Measurements from ENCODE around the gene TAMALIN.
A peak's percentile ranks its signal among the peaks of the same experiment; 100 is the strongest.

The TAMALIN gene

DNA sequence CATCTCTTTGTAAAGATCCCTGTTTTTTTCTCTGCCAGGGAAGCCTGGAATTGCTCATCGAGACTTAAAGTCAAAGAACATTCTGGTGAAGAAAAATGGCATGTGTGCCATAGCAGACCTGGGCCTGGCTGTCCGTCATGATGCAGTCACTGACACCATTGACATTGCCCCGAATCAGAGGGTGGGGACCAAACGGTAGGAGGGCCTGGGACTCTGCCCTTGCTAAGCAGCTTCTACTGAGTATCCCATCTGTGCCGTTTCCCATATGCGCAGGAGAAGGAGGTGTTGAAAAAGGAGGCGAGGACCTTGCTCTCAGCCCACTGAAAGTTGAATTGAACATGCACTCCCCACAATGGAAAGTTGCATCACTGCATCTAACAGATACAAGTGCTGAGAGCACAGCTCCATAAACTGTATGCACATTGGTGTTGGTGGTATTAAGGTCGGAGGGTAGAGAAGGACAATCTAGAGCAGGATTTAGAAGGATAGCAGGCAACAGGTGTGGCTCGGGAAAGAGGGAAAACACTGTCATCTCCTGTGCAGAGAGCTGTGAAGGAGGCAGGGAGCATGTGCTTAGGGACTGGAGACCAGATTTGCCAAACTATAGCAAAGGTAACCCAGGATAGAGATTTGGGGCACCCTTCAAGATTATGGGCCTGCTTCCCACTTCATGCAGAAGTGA lies 21.5 kb upstream of the TAMALIN start:
- DNase-seq = no peak

DNA sequence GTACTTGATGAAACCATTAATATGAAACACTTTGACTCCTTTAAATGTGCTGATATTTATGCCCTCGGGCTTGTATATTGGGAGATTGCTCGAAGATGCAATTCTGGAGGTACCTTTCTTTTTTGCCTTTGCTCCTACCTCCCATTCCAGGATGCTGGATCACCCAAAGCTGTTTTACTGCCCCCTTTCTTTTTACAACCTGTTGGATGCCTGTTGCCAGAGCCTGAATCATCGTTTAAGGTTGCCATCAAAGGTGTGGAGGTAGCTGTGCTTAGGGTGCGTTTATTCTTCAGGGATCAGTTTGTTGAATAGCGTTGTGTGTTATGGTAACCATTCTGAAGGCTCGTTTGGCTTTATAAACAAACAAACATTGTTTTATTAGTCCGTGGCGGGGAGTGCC lies 19.9 kb upstream of the TAMALIN start:
- no peak for DNase-seq

DNA sequence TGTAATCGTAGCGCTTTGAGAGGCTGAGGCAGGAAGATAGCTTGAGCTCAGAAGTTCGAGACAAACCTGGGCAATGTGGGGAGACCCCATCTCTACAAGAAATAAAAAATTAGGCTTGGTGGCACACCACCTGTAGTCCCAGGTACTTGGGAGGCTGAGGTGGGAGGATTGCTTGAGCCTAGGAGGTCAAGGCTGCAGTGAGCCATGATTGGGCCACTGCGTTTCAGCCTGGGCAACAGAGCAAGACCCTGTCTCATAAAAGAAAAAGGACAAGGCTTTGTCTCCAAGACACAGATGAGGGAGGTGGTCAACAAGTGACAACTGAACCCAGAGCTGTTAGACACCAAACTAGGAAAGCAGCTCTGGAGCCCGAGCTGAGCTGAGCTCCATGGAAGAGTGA lies 14.5 kb upstream of the TAMALIN start:
- no peak for DNase-seq

DNA sequence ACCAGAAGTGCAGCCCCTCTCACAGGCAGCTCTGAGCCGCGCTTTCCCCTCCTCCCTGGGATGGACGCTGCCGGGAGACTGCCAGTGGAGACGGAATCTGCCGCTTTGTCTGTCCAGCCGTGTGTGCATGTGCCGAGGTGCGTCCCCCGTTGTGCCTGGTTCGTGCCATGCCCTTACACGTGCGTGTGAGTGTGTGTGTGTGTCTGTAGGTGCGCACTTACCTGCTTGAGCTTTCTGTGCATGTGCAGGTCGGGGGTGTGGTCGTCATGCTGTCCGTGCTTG lies 12.3 kb upstream of the TAMALIN start:
- no peak for DNase-seq

DNA sequence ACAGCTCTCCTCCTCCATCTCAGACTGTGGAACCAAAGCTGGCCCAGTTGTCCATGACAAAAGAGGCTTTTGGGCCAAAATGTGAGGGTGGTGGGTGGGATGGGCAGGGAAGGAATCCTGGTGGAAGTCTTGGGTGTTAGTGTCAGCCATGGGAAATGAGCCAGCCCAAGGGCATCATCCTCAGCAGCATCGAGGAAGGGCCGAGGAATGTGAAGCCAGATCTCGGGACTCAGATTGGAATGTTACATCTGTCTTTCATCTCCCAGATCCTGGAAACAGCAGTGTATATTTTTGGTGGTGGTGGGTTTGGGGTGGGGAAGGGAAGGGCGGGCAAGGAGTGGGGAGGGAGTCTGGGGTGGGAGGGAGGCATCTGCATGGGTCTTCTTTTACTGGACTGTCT lies 11.8 kb upstream of the TAMALIN start:
- no peak for DNase-seq

DNA sequence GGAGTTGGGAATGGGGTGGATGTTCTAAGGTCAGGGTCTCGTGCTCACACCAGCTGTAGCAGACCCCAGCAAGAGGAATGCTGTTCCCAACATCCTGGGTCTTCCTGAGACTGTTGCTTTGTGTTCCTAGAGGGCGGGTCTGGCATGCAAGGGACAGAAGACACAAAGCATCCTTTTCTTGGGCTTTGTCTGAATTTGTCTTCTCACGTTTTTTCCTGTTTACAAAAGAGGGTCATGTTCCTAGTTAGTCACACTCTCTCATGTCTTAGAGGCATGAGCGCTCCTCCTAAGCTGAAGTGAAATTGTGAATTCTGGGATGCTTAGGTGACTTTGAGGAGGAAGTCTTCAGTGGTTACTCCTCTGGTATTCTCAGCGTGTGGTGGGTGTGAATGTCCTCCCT lies 9.6 kb upstream of the TAMALIN start:
- DNase-seq = no peak

DNA sequence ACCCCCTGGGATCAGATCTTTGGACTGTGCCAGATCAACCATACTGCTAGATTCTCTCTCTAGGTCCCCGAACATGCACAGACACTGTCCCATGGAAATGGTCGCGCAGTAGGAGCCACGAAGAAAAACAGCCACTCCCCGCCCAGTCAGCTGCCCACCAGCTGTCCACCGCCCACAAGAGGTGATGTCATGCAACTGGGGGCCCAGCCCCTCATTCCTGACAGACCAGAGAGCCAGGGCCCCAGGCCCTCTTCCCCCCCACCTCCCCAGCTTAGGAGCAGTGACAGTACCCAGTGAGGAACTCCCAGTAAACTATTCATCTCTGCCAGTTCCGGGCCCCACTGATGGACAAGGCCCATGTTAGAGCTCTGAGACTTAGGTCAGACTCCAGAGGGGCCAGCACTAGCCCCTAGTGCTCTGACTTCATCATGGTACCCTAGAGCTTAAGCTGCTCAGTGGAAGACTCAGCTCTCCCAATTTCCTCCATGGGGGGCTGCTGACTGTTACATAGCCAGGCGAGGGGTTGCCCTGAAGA lies 3.7 kb upstream of the TAMALIN start:
- no peak for DNase-seq

DNA sequence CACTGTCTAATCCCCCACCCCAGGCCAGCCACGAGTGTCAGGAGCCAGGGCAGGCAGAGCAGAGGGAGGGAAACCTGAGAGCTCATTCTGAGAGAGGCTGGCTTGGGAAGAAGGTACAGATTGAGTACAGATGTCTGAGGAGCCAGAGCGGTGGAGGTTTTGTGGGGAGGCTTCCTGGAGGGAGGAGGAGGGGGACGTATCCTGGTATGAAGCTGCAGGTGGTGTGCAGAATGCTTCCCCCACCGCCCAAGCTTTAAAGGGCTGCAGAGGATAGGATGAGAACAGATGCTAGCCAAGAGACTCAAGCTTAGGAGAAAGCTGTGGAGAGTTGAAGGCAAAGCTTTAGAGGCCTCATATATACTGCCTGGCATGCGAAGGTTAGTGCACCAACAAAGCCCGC lies 3.2 kb upstream of the TAMALIN start:
- DNase-seq = no peak

DNA sequence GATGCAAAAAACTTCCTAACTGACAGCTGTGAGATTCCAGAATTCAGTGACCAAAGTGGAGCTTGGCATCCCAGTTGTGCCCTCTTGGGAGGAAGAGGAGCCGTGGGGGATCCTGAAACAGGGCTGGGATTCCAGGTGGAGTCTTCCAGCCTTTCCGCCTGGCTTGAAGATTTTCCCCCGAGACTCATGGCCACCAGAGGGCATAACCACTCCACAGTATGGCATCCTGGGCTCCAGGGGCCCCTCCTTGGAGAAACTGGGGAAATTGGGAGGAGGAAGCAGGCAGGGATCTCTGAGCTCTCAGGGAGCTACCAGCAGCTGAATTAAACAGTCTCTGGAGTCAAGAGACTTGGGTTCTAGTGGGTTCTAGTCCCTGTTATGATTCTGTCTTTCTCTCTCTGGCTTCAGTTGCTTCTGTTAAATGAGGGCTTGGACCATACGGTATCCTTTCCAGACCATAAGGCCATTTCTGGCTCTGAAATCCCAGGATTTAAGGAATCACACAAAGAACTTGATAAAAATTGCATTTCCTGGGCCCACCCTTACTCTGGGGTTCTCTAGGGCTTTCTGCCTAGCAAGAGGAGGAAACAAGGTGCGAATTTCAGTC lies 2.6 kb upstream of the TAMALIN start:
- DNase-seq = peak; percentile 59

DNA sequence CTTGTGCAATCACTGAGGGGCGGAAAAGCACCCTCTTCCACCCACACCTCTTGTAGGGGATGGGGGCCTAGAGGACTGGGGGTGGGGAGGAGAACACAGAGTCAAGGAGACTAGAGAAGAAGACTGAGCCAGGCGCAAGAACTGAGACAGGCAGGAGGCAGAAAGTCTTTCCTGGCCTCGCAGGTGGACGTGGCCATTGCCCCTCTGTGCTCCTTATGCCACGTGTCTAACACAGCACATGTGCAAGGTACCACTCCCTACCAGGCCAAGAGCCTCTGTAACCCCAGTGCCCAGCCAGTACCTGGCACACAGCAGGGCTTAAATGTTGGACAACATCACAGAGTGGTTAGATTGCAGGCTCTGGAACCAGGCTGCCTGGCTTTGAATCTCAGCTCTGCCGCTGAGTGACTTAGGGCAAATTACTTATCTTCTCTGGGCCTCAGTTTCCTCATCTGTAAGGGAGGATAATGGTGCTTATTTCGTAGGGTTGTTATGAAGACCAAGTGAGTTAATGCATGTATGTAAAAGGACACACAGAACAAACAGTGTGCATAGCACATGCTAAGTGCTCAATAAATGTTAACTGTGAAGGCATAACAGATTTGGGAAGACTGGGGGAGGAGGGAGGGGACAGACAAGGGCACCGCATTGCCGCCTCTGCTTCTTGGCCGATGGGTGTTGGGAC lies 1.4 kb upstream of the TAMALIN start:
- no peak for DNase-seq

DNA sequence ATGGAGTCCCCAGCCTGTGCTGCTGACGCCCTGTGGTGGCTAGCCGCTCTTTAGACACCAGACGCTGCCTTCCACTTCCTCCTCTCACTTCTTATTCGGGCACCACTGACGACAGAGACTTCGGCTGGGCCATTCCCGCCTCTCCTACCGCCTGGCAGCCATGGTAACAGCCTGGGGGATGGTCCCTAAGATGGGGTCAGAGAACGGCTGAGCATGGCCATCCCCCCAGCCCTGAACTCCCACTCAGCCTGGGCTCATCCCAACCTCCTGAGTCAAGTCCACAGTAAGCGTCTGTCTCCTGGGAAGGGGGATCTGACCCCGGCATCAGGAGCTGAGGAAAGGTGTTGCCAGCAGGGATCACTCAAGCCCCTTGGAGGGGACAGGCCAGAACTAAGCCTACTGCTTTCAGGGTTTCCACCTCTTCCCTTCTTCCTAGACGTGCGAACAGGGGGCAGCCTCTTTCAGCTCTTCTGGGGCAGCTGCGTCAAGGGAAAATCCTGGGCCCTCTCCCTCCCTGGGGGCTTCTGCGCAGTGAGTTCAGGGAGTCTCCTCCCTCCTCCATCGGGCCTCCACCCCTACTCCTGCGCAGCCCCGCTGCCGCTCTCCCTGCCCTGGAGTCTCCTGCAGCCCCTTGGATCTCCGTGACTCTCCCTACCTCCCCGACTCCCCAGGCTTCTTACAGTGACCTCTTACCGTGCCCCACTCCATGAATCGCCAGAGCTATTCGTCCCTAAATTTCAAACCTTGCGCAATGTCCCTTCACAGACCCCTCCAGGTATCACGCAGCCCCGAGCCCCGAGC lies 643 bp upstream of the TAMALIN start:
- DNase-seq = no peak

DNA sequence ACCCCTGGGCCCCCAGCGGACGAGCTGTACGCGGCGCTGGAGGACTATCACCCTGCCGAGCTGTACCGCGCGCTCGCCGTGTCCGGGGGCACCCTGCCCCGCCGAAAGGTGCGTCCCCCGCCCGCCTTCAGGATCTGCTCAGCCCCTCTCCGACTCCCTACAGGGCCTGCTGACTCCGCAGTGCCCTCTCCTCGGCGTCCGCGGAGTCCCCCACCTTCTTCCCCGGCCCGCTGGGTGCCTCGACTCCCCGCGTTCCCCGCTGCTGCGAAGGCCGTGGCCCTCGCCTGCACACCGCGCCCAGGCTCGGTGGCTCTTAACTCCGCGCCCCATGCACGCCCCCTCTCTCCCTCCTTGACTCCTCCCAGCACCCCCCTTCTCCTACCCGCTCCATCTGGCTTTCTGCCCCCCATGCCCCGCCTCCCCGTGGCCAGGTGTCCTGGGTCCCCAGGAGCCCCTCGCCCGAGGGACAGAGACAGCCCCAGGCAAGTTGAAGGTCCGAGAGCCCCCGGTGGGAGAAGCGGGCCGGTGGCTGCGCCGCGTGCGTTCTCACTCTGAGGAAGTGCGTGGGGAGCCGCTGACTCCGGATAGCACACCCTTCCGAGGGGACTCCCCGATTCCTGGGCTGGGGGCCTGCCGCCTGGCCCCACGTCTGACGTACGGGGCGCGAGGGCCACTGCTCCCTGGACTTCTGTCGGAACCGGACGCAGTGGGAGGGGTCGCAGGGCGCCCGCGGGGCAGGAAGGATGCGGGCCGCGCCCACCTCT lies 594 bp downstream of the TAMALIN start:
- no peak for DNase-seq

DNA sequence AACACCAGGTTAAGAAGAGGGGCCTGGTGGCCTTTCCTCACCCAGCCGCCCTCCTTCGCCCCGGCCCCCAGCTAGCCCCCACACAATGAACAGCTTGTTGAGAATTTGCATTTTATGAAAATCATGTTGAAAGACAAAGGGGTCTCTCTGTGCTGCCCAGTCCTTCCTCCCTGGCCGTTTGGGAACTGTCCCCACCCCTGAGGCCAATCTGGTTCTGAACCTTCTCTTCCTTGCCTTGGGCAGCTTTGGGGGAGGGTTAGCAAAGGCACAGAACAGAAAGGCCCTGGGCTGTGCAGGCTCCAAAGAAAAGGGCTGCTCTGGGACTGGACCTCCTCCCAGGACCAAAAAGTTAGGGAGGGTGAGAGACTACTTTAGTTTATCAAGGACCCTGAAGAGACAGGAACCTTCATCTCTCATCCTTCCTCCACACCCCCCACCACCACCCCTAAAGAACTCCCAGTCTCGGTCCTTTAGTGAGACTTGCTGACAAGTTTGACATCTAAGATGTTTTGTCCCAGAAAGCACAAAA lies 1.3 kb downstream of the TAMALIN start:
- no peak for DNase-seq

DNA sequence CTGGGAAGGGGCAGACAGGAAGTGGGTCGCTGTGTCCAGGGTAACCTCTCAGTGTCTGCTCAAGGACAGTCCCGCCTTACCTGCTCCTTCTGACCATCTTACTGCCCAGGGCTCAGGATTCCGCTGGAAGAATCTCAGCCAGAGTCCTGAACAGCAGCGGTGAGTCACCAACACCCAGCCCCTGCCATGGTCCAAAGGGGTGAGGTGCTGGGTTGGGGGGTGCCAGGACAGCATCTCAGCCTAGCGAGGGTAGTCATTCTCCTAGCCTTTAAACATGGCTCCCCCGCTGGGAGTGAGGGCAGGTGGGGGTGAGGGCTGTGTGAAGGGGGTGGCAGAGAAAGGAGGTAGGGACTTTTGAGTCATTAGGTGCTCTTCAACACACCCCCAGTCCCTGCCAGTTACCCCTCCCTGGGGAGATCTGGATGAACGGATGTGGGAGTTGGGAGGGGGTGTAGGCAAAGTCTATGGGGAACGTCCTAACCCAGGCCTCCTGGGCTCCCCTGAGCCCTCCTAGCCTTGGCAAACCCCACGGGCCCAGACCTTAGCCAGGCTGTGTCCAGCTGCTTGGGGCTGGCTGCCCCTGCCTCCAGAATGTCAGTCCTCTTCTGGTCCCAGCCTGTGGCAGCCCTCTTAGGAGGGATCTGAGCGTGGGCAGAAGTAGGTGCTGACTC lies 2.5 kb downstream of the TAMALIN start:
- DNase-seq = no peak

DNA sequence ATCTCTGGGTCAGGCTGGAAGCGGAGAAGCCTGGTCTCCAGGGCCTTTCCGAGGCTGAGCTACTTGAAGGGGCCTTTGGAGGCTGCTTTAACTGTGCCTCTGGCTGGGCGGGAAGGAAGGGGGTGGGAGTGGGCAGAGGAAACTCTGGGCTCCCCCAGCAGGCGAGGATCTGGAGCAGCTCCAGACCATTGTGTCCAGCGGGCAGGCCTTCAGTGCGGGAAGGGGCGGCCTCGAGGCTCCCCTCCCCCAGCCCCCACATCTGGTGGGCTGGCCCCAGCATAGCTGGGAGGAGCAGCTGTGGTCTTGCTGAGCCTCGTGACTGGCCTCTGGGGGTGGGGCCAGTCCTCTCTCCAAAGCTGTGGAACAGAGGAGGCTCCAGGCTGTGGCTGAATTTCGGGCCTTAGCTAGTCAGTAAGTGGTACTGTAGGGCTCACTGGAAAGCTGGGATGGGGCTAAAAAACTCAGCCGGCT lies 3.4 kb downstream of the TAMALIN start:
- no peak for DNase-seq

DNA sequence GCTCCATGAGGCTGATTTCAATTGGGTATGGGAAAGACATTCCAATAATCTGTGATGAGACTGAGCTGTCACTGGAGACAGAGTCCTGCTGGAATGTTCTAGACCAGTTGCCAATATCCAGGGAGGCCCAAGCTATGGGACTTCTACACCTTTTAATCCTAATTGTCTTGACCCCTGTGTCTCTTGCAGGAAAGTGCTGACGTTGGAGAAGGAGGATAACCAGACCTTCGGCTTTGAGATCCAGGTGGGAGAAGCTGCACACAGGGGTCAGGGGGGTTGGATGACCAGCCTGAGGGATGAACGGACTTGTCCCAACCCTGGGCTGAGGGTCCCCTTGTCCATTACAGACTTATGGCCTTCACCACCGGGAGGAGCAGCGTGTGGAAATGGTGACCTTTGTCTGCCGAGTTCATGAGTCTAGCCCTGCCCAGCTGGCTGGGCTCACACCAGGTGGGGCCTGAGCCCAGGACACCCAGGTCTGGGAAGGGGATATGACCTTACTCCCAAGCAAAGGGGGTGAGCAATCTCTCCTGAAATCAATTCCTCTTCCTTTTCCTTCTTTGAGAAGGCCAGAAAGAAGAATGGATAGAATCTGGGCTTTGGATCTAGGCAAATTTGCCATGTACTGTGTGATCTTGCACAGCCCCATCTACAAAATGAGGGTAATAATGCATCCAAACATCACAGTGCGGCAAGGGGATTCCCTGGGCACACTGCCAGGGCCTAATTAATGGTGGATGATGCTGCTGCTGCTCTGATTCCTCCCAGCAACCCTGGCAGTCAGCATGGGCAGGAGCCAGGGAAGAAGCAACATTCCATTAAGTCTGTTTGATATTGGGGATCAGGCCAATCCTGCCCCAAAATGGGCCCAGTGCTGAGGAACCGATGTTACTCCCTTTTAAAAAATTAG lies 4.2 kb downstream of the TAMALIN start:
- DNase-seq = no peak

DNA sequence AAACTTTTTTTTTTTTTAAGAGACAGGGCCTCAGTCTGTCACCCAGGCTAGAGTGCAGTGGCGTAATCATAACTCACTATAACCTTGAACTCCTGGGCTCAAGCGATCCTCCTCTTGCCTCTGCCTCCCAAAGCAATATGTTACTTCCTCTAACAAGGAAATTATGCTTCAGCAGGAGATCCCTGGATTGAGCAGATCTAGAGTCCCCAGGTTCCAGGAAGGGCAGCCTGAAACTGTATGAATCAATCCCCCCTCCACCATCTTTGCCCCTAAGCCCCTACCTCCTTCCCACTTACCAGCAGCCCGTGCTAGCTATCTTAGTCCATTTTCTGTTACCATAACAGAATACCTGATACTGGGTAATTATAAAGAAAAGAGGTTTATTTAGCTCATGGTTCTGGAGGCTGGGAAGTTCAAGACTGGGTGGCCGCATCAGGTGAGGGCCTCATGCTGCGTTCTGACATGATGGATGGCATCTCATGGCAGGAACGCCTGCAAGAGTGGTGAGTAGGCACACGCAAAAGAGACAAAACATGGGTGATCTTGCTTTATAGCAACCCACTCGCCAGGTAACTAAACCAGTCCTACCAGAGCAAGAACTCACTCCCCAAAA lies 5.0 kb downstream of the TAMALIN start:
- no peak for DNase-seq

DNA sequence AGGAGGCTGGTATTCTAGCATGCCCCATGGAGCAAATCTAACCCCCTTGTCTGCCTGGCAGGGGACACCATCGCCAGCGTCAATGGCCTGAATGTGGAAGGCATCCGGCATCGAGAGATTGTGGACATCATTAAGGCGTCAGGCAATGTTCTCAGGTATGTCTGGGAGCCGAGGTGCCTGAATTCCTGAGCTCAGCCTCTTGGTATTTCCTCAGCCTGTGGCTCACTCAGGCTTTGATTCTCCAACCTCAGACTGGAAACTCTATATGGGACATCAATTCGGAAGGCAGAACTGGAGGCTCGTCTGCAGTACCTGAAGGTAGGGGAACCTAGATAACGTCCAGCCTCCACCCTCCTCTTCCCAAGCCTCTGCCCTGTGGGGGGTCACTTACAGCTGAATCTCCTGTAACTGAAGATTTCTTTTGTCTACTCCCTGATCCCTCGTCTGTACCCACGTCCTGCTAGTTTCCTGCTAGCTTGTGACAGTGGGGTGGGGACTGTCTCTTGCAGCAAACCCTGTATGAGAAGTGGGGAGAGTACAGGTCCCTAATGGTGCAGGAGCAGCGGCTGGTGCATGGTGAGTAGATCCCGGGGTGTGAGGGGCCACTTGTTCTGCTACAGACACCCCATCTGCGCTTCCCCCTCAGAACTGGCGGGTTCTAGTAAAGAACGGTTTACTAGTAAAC lies 7.0 kb downstream of the TAMALIN start:
- no peak for DNase-seq
